H9 (cell line): Measurements from ENCODE around the gene PTPRJ. TPM values are rescaled to one million over a fixed set of nuclear protein-coding genes. Genes with fewer than 3 reads are reported as not detected.
A peak's percentile ranks its signal among the peaks of the same experiment; 100 is the strongest.

Source experiments
- DNase-seq: peaks from one replicate; pipeline ENCODE4 v3.0.0-alpha.2; 2017
- H2AFZ ChIP-seq: one replicate; pipeline ENCODE4 v1.6.1; 2013; ENCODE audit warnings: mild to moderate bottlenecking, low read length, control low read depth, moderate library complexity
- H2AK5ac ChIP-seq: 2 replicates; pipeline ENCODE4 v1.6.1; 2013; ENCODE audit warnings: low read length, control low read depth, mixed read lengths; ENCODE audit not compliant: insufficient read length
- H2BK120ac ChIP-seq: one replicate; pipeline ENCODE4 v1.6.1; 2013; ENCODE audit warnings: low read depth, mild to moderate bottlenecking, low read length, control low read depth, inconsistent platforms; ENCODE audit not compliant: poor library complexity, severe bottlenecking
- H2BK12ac ChIP-seq: 2 replicates; pipeline ENCODE4 v1.6.1; 2013; ENCODE audit warnings: low read length, control low read depth, mixed read lengths, low read depth; ENCODE audit not compliant: insufficient read length
- H2BK15ac ChIP-seq: 2 replicates; pipeline ENCODE4 v1.6.1; 2013; ENCODE audit warnings: low read depth, low read length, control low read depth
- H2BK20ac ChIP-seq: one replicate; pipeline ENCODE4 v1.6.1; 2013; ENCODE audit warnings: low read depth, mild to moderate bottlenecking, low read length, control low read depth, inconsistent platforms; ENCODE audit not compliant: poor library complexity, severe bottlenecking
- H2BK5ac ChIP-seq: 2 replicates; pipeline ENCODE4 v1.6.1; 2013; ENCODE audit warnings: low read length, control low read depth, mixed read lengths; ENCODE audit not compliant: insufficient read length
- H3K14ac ChIP-seq: 2 replicates; pipeline ENCODE4 v1.6.1; 2013; ENCODE audit warnings: low read length, control low read depth; ENCODE audit not compliant: insufficient read depth
- H3K18ac ChIP-seq: 2 replicates; pipeline ENCODE4 v1.6.1; 2013; ENCODE audit warnings: low read depth, mild to moderate bottlenecking, mixed read lengths, low read length, control low read depth; ENCODE audit not compliant: insufficient read length
- H3K23ac ChIP-seq: 2 replicates; pipeline ENCODE4 v1.6.1; 2013; ENCODE audit warnings: low read length, control low read depth, mixed read lengths, low read depth; ENCODE audit not compliant: insufficient read length
- H3K23me2 ChIP-seq: 2 replicates; pipeline ENCODE4 v1.6.1; 2013; ENCODE audit warnings: low read depth, mild to moderate bottlenecking, mixed read lengths, low read length, control low read depth; ENCODE audit not compliant: insufficient read length, poor library complexity, severe bottlenecking
- H3K27ac ChIP-seq: 2 replicates; pipeline ENCODE4 v1.5.1; 2013; ENCODE audit warnings: low read length, control low read depth, mixed read lengths, low read depth; ENCODE audit not compliant: insufficient read length
- H3K27me3 ChIP-seq: 2 replicates; pipeline ENCODE4 v1.6.1; 2013; ENCODE audit warnings: low read length, control low read depth, inconsistent platforms; ENCODE audit not compliant: insufficient read depth
- H3K4ac ChIP-seq: 2 replicates; pipeline ENCODE4 v1.6.1; 2013; ENCODE audit warnings: low read depth, mild to moderate bottlenecking, control low read depth, inconsistent platforms, low read length, moderate library complexity
- H3K4me1 ChIP-seq: 2 replicates; pipeline ENCODE4 v1.6.1; 2013; ENCODE audit warnings: low read length, control low read depth, inconsistent platforms; ENCODE audit not compliant: insufficient read depth
- H3K4me2 ChIP-seq: 2 replicates; pipeline ENCODE4 v1.6.1; 2013; ENCODE audit warnings: low read length, control low read depth, mixed read lengths; ENCODE audit not compliant: insufficient read length, insufficient read depth
- H3K56ac ChIP-seq: 2 replicates; pipeline ENCODE4 v1.6.1; 2013; ENCODE audit warnings: low read depth, mild to moderate bottlenecking, mixed read lengths, low read length, control low read depth; ENCODE audit not compliant: insufficient read length
- H3K79me1 ChIP-seq: 2 replicates; pipeline ENCODE4 v1.6.1; 2013; ENCODE audit warnings: low read depth, mild to moderate bottlenecking, moderate library complexity, low read length, control low read depth, inconsistent platforms; ENCODE audit not compliant: insufficient read depth, poor library complexity, severe bottlenecking
- H3K79me2 ChIP-seq: 2 replicates; pipeline ENCODE4 v1.6.1; 2013; ENCODE audit warnings: low read length, control low read depth, inconsistent platforms; ENCODE audit not compliant: insufficient read depth
- H3K9ac ChIP-seq: 2 replicates; pipeline ENCODE4 v1.6.1; 2013; ENCODE audit warnings: low read length, control low read depth, mixed read lengths; ENCODE audit not compliant: insufficient read length; ENCODE audit errors: extremely low read depth
- H3K9me3 ChIP-seq: one replicate; pipeline ENCODE4 v1.6.1; 2013; ENCODE audit warnings: low read depth, low read length, inconsistent platforms; ENCODE audit not compliant: control insufficient read depth
- H3T11ph ChIP-seq: one replicate; pipeline ENCODE4 v1.6.1; 2013; ENCODE audit warnings: mild to moderate bottlenecking, low read length, control low read depth, inconsistent platforms
- H4K20me1 ChIP-seq: one replicate; pipeline ENCODE4 v1.6.1; 2013; ENCODE audit not compliant: control insufficient read depth, insufficient read length, insufficient read depth
- H4K5ac ChIP-seq: 2 replicates; pipeline ENCODE4 v1.6.1; 2013; ENCODE audit warnings: low read depth, mild to moderate bottlenecking, mixed read lengths, low read length, control low read depth; ENCODE audit not compliant: insufficient read length
- H4K8ac ChIP-seq: replicated peaks from 2 replicates; pipeline ENCODE4 v1.6.1; 2013; ENCODE audit warnings: low read length, control low read depth, mixed read lengths, low read depth; ENCODE audit not compliant: insufficient read length
- H4K91ac ChIP-seq: 2 replicates; pipeline ENCODE4 v1.6.1; 2013; ENCODE audit warnings: low read depth, mild to moderate bottlenecking, moderate library complexity, mixed read lengths, low read length, control low read depth; ENCODE audit not compliant: insufficient read length
- H3K27ac Mint-ChIP-seq, 3 experiments: 2 replicates in 2 of 3; 3 replicates in 1 of 3; pipeline ENCODE4 v1.8.0; 2020 to 2021; ENCODE audit warnings: mixed read lengths in 3 of 3, mild to moderate bottlenecking in 1 of 3, moderate library complexity in 1 of 3
- H3K27me3 Mint-ChIP-seq: 2 replicates; pipeline ENCODE4 v1.8.0; 2021; ENCODE audit warnings: low read depth, mild to moderate bottlenecking, moderate library complexity, mixed read lengths
- H3K36me3 Mint-ChIP-seq, 3 experiments: 2 replicates in 2 of 3; 3 replicates in 1 of 3; pipeline ENCODE4 v1.8.0; 2020 to 2021; ENCODE audit warnings: low read depth in 3 of 3, mixed read lengths in 3 of 3; ENCODE audit not compliant: insufficient read depth in 1 of 3
- H3K4me1 Mint-ChIP-seq, 2 experiments: 2 replicates each; pipeline ENCODE4 v1.8.0; 2020; ENCODE audit warnings: mixed read lengths in 2 of 2
- H3K4me3 Mint-ChIP-seq, 2 experiments: 2 replicates in 1 of 2; 3 replicates in 1 of 2; pipeline ENCODE4 v1.8.0; 2020 to 2021; ENCODE audit warnings: mild to moderate bottlenecking in 2 of 2, mixed read lengths in 2 of 2, moderate library complexity in 1 of 2
- H3K9me3 Mint-ChIP-seq, 2 experiments: 2 replicates in 1 of 2; 3 replicates in 1 of 2; pipeline ENCODE4 v1.8.0; 2020; ENCODE audit warnings: mild to moderate bottlenecking in 2 of 2, mixed read lengths in 2 of 2, moderate library complexity in 1 of 2
- CTCF ChIP-seq: fragments of 200-600 bp; sonication (generic); conservative IDR thresholded peaks from 3 replicates; pipeline ENCODE4 v1.8.0; 2021; ENCODE audit warnings: antibody characterized with exemption, mild to moderate bottlenecking
- WGBS: extraction: QIAGEN DNeasy Blood & Tissue Kit; methylation state at CpG from one replicate; pipeline ENCODE4 v1.1.7; 2013; ENCODE audit warnings: missing lambda C conversion rate, low lambda C conversion rate, mixed read lengths; ENCODE audit not compliant: insufficient read length; ENCODE audit errors: extremely low coverage; 5-methylcytosine and 5-hydroxymethylcytosine counted together
- total RNA-seq: library from RNA; stranded (reverse); gene quantifications from 2 replicates; pipeline ENCODE4 v1.2.1, GENCODE V29; 2021

Gene PTPRJ
- total RNA-seq, 1 experiment from 2014 or later: 10.6 TPM

DNA sequence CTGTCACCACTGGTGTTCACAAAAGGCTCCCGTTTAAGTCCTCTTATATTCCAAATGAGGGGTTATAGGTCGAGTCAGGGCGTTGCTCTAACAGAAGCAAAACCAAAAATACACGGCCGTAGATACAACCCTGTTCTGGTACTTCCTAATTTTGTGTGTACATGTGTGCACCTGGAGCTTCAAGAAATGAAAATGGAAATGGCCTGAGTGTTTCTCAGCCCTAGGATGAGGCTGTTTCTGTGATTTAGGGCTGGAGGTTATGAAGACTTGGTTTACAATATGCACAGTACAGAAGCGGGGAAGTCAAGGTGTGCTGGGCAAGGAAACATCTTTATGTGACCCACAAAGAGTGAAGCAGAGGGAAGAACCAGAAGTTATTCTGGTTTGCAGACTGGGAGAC lies 125.8 kb downstream of the PTPRJ start:
- H3K27me3 Mint-ChIP-seq: no peaks in the 10 kb centered on the region
- H4K91ac ChIP-seq: no peak overlapping the region
- WGBS: no CpG with 5 or more reads among the region's 6 CpGs
- no peak overlapping the region for H2BK15ac ChIP-seq
- TF ChIP-seq CTCF: no peak
- no peak overlapping the region for H2BK20ac ChIP-seq
- H3K79me2 ChIP-seq: no peaks in the 10 kb centered on the region
- H3K4me1 ChIP-seq: peaks cover 4% of the 10 kb centered on the region
- H3K23ac ChIP-seq: no peak overlapping the region
- H3K79me1 ChIP-seq: no peaks in the 10 kb centered on the region
- no peak overlapping the region for H2BK12ac ChIP-seq
- H3T11ph ChIP-seq: no peak overlapping the region
- no peaks in the 10 kb centered on the region for H3K23me2 ChIP-seq
- no peak overlapping the region for H2AK5ac ChIP-seq
- H3K14ac ChIP-seq: no peak overlapping the region
- peaks cover 31 to 47% of the 10 kb centered on the region in 2 experiments for H3K4me1 Mint-ChIP-seq
- H3K36me3 Mint-ChIP-seq: no peaks in the 10 kb centered on the region
- H2BK120ac ChIP-seq: no peak overlapping the region
- DNase-seq: no peak
- no peaks in the 10 kb centered on the region for H3K9me3 Mint-ChIP-seq
- no peak overlapping the region for H3K4me3 Mint-ChIP-seq
- no peak overlapping the region for H3K4me2 ChIP-seq
- no peak overlapping the region for H2BK5ac ChIP-seq
- no peak overlapping the region for H3K27ac ChIP-seq
- H4K8ac ChIP-seq: no peak overlapping the region
- H4K20me1 ChIP-seq: peaks cover 3% of the 10 kb centered on the region
- no peak overlapping the region for H4K5ac ChIP-seq
- no peaks in the 10 kb centered on the region for H3K9me3 ChIP-seq
- no peak overlapping the region for H3K4ac ChIP-seq
- H2AFZ ChIP-seq: no peak overlapping the region
- no peak overlapping the region for H3K18ac ChIP-seq
- no peak overlapping the region for H3K56ac ChIP-seq
- H3K27ac Mint-ChIP-seq: peak overlapping the region in 1 of 3 experiments; percentile 13; a peak in 1 of 7 replicates
- H3K9ac ChIP-seq: no peak overlapping the region
- H3K27me3 ChIP-seq: no peaks in the 10 kb centered on the region
